Retinal pigment epithelial cell (primary cell): ENCODE results near the gene WDR76.

Experiments used
- DNase-seq: peaks from one replicate; pipeline ENCODE4 v3.0.0-alpha.2; 2010; ENCODE audit warnings: low read depth
- H3K4me3 ChIP-seq: 2 replicates; pipeline ENCODE4 v1.5.1; 2011; ENCODE audit warnings: mild to moderate bottlenecking, low read length, control low read depth, moderate library complexity
- TF ChIP-seq, protein P1 (sequence below): conservative IDR thresholded peaks from 2 replicates; pipeline ENCODE4 v1.5.1; 2011; ENCODE audit warnings: low read depth, low read length, control low read depth, inconsistent platforms

Gene WDR76

DNA sequence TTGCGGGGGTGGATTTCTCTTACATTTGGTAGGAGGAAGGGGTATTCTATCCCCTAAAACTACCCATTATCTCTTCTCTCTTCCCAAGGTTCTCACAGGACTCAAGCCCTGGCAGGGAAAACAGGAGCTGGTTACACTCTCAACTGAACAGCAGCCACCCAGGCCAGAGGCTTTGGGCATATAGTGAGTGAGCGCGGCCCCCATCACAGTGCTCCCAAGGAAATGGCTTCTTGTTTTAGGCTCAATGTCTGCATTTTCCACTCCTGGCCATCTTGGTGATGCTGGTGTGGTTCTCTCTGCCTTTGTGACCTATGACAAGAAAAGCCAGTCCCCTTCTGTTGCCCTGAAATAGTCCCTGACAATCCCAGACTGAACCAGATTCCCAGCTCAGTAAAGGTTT is 50.1 kb downstream of the WDR76 start:
- TF ChIP-seq, protein P1, sequence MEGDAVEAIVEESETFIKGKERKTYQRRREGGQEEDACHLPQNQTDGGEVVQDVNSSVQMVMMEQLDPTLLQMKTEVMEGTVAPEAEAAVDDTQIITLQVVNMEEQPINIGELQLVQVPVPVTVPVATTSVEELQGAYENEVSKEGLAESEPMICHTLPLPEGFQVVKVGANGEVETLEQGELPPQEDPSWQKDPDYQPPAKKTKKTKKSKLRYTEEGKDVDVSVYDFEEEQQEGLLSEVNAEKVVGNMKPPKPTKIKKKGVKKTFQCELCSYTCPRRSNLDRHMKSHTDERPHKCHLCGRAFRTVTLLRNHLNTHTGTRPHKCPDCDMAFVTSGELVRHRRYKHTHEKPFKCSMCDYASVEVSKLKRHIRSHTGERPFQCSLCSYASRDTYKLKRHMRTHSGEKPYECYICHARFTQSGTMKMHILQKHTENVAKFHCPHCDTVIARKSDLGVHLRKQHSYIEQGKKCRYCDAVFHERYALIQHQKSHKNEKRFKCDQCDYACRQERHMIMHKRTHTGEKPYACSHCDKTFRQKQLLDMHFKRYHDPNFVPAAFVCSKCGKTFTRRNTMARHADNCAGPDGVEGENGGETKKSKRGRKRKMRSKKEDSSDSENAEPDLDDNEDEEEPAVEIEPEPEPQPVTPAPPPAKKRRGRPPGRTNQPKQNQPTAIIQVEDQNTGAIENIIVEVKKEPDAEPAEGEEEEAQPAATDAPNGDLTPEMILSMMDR: no peak
- H3K4me3 ChIP-seq: no peak overlapping the region
- no peak for DNase-seq

DNA sequence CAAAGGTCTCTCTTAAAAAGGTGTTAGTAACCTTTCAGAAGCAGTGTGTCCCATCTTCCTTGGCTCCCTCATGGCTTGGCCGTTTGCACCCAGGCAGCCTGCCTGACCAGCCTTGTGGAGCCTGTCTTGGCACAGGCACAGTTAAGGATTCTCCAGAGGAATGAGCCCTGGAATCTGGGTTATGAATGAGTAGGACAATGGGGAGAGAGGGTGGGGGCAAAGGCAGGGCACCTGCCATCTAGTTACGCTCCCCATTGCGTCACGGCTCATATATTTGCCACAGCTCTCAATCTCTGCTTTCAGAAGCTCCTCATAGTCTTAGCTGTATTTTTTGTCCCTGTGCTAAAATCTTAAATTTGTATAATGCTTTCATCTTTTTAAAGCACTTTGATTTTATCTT is 50.6 kb downstream of the WDR76 start:
- no peak overlapping the region for H3K4me3 ChIP-seq
- DNase-seq: no peak
- TF ChIP-seq, protein P1: no peak

DNA sequence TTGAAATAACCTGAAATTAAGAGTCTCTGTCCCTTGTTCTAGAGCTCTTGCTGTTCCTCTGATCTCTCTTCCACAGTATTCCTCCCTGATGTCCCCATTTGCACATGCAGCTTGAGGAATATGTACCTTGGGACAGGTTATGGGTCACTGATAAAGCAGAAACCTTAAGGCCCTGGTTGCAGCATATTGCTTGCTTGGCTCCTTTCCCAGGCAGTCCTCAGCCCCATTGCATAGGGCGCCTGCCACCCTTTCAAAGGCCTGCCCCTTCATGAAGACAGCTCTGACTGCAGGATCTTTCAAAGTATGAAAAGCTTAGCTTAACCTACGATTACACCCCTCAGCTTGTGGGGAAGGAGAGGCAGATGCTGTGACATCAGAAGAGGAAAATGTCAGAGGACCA is 51.6 kb downstream of the WDR76 start:
- no peak for DNase-seq
- no peak overlapping the region for H3K4me3 ChIP-seq
- TF ChIP-seq, protein P1: no peak

DNA sequence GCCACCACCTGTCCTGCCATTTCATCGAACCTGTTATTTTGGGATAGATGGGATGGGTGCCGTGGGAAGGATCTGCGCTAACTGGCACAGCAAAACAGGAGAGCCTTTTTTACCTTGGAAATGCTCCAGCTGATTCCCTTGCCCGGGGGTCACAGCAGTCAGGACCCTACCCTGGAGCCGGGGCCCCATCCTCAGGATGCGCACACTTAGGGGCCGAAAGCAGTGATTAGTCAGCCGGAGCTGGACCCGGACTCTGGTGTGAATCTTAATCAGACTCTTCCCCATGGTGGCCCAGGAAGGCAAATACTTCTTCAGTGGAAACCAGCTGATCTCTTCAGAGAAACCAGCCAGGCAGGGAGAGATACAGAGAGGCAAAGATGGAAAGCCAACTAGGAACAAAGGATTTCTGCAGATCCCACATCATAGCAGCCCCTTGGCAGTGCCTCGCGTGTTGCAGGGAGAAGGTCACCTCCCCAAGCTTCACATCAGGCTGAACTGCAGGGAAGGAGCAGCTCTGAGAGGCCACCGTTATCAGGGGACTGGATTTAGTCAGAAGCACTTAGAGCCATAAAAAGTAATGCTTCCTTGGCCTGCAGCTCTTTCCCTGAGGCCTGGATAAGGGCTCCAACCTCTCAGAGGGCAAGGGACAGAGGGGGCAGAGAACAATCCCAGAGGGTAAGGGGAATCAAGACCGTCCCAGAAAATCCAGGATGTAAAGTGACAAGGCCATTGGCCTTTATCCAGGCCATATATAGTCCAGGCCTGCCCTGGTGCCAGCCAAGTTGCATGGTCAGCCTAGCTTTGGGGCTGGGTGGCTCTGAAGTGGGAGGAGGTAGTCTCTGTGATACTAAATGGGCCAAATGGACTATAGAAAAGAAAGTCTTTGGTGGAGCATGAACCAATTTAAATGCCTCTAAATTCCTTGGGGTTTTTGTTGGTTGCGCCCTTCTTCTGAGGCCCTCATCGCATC is 52.9 kb downstream of the WDR76 start:
- no peak overlapping the region for H3K4me3 ChIP-seq
- TF ChIP-seq, protein P1: no peak
- DNase-seq: no peak

DNA sequence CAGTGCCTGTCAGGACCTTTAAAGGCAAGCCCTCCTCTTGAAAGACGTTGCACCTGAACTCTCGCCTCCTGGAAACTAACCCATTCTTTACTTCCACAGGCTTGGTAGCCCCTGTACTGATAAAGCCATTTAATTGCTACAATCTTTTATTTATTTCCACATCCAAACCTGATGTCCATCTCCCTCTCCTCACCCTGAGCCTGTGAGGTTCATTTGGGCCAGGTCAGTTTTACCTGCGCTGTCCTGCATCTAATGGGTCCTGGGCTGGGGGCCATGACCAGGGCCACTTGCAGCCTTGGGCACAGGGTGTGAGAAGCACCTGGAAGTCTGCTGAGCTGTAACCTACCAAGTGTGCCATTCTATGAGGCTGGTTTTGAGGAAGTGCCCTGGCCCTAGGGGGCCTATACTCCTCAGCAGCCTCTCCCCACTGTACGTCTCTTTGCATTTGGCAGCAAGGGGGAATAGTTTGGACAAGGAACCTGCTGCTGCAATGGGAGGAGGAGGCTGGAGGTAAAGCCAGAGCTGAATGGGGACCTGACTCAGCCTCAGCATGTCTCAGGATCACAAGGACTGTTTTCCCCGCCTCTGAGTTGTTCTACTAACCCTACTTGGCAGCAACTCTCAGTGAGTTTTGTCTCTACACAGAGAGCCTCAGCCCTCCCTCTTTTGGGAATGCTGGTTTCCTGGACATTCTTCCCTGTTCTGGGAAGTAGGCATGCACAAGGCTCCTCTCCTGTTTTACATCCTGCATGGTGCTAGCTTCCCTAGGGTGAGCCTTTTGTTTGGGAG is 53.8 kb downstream of the WDR76 start:
- TF ChIP-seq, protein P1: no peak
- no peak for DNase-seq
- H3K4me3 ChIP-seq: no peak overlapping the region

DNA sequence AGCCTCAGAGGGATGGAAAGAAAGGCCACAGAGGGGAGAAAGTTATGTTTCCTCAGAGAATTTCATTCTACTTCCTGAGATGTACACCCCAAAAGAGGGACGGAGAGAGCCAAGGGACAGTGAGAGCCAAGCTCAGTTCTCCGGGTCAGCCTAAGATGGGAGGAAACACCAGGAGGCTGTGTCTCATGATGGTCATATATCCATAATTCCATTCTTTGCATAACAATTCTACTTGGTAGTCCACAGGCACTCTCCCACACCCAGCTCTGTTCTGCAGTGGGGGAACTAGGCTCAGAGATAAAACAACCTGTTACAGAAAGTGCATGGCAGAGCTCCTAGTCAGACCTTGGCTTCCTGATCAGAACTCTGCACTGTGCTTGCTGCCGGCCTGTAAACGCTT is 54.4 kb downstream of the WDR76 start:
- TF ChIP-seq, protein P1: no peak
- DNase-seq: no peak
- H3K4me3 ChIP-seq: no peak overlapping the region

DNA sequence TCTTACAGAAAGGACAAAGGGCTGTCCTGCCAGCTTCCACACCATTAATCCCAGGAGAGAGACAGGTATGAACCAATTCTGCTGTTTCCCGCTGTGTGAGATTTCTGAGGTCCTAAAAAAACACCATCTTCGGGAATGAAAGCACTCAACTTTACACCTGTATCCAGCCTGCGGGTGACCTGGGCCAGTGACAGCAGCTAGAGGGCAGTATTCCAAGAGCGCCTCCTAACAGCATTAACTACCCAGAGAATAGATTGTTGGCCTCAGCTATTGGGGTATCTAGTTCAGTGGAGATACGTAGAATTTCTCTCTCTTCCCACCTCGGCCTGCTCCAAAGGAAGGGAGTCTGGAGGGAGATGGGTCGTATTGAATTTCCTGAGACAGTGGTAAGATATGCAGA is 55.1 kb downstream of the WDR76 start:
- TF ChIP-seq, protein P1: peak; percentile 63
- DNase-seq: no peak
- no peak overlapping the region for H3K4me3 ChIP-seq
